Putamen (tissue), 1 donor: ENCODE measurements around the gene FBXL17.
"Not testable (repeated sequence)": the region's sequence is repeated elsewhere in the genome, so short reads cannot be mapped to it uniquely, and the experiment has no call there.

Source experiments
- DNase-seq: peaks from one replicate; pipeline ENCODE4 v3.0.0-alpha.2; 2016; ENCODE audit warnings: low spot score

Gene FBXL17

GRCh38 chr5:108303611-108304010, 78.3 kb downstream of the FBXL17 start:
- DNase-seq = no peak

GRCh38 chr5:108303086-108303485, 78.8 kb downstream of the FBXL17 start:
- no peak for DNase-seq

- no peak for DNase-seq
These were observed 84.8 kb downstream of the FBXL17 start for GRCh38 chr5:108297042-108297601.

- no peak for DNase-seq
These were observed 86.1 kb downstream of the FBXL17 start for GRCh38 chr5:108295578-108296368.

GRCh38 chr5:108280960-108281569, 100.8 kb downstream of the FBXL17 start:
- no peak for DNase-seq

- no peak for DNase-seq
These were observed 101.7 kb downstream of the FBXL17 start for GRCh38 chr5:108280248-108280647.

GRCh38 chr5:108278285-108279240, 103.3 kb downstream of the FBXL17 start:
- no peak for DNase-seq

- DNase-seq = no peak
These were observed 105.5 kb downstream of the FBXL17 start for GRCh38 chr5:108276187-108277050.

GRCh38 chr5:108274080-108274479, 107.8 kb downstream of the FBXL17 start:
- not testable (repeated sequence) for DNase-seq

- DNase-seq = no peak
These were observed 110.8 kb downstream of the FBXL17 start for GRCh38 chr5:108271127-108271526.

GRCh38 chr5:108266242-108266641, 115.7 kb downstream of the FBXL17 start:
- DNase-seq = no peak

- no peak for DNase-seq
These were observed 117.4 kb downstream of the FBXL17 start for GRCh38 chr5:108264533-108264932.

GRCh38 chr5:108263338-108263737, 118.6 kb downstream of the FBXL17 start:
- no peak for DNase-seq

GRCh38 chr5:108260858-108261170, 121.1 kb downstream of the FBXL17 start:
- DNase-seq = no peak

GRCh38 chr5:108260117-108260857, 121.6 kb downstream of the FBXL17 start:
- peak; percentile 65 for DNase-seq

- no peak for DNase-seq
These were observed 122.6 kb downstream of the FBXL17 start for GRCh38 chr5:108259306-108259705.

GRCh38 chr5:108257996-108258395, 123.9 kb downstream of the FBXL17 start:
- DNase-seq = no peak

GRCh38 chr5:108255468-108255867, 126.4 kb downstream of the FBXL17 start:
- DNase-seq = no peak

- no peak for DNase-seq
These were observed 130.5 kb downstream of the FBXL17 start for GRCh38 chr5:108251350-108251749.

- DNase-seq = no peak
These were observed 132.0 kb downstream of the FBXL17 start for GRCh38 chr5:108249785-108250426.
